Activated T-helper 1 cell treated with anti-CD3 and anti-CD28 coated beads, Interleukin-12 subunit alpha, Interleukin-12 subunit beta, Interleukin-2, Interleukin-4 antibody, amounts not matched to agents 30 ng/mL and 10 ng/mL and 1 ng/mL, durations not matched to agents 14 hours and 24 hours and 36 hours (primary cell): Measurements from ENCODE around the gene GRID1. TPM values are rescaled to one million over a fixed set of nuclear protein-coding genes. Genes with fewer than 3 reads are reported as not detected.

ENCODE experiments used
- DNase-seq: peaks from one replicate; pipeline ENCODE4 v3.0.0; 2021; ENCODE audit warnings: low spot score
- H3K27ac Mint-ChIP-seq: one replicate; pipeline ENCODE4 v1.8.0; 2021; ENCODE audit warnings: mild to moderate bottlenecking, mixed read lengths
- H3K27me3 Mint-ChIP-seq: one replicate; pipeline ENCODE4 v1.8.0; 2022; ENCODE audit warnings: mild to moderate bottlenecking, moderate library complexity, mixed read lengths; ENCODE audit not compliant: insufficient read depth
- H3K36me3 Mint-ChIP-seq: one replicate; pipeline ENCODE4 v1.8.0; 2021; ENCODE audit warnings: low read depth, mixed read lengths
- H3K4me1 Mint-ChIP-seq: one replicate; pipeline ENCODE4 v1.8.0; 2021; ENCODE audit warnings: low read depth, mixed read lengths
- H3K4me3 Mint-ChIP-seq: one replicate; pipeline ENCODE4 v1.8.0; 2021; ENCODE audit warnings: mild to moderate bottlenecking, moderate library complexity, mixed read lengths
- H3K9me3 Mint-ChIP-seq: one replicate; pipeline ENCODE4 v1.8.0; 2021; ENCODE audit warnings: mixed read lengths
- intact Hi-C: fragments of 100-400 bp; cut with micrococcal nuclease; formaldehyde crosslinking; loops from one replicate; pipeline ENCODE4 v1.15.1; 2024
- total RNA-seq: library from RNA; stranded (reverse); gene quantifications from 2 replicates; pipeline ENCODE4 v1.2.3, GENCODE V29; 2022

Gene GRID1
- total RNA-seq, 1 donor from 2014 or later = not detected

GRCh38 chr10:86260564-86260963 is 106.0 kb downstream of the GRID1 start:
- intact Hi-C loops = no loop called here
- no peaks in the 10 kb centered on the region for H3K9me3 Mint-ChIP-seq
- peaks cover 8% of the 10 kb centered on the region for H3K27me3 Mint-ChIP-seq
- no peak for DNase-seq
- H3K4me1 Mint-ChIP-seq = no peaks in the 10 kb centered on the region
- no peak overlapping the region for H3K4me3 Mint-ChIP-seq
- H3K27ac Mint-ChIP-seq = no peak overlapping the region
- no peaks in the 10 kb centered on the region for H3K36me3 Mint-ChIP-seq

- Mint-ChIP-seq H3K27me3 (peaks cover 8% of the 10 kb centered on the region), H3K27ac (no peak overlapping the region), H3K9me3 (no peaks in the 10 kb centered on the region), H3K36me3 (no peaks in the 10 kb centered on the region), H3K4me1 (no peaks in the 10 kb centered on the region), H3K4me3 (no peak overlapping the region)
- DNase-seq = no peak
- intact Hi-C loops = no loop called here
Observed at GRCh38 chr10:86259901-86260562, 106.6 kb downstream of the GRID1 start.

- Mint-ChIP-seq H3K36me3 (no peaks in the 10 kb centered on the region), H3K27me3 (peaks cover 8% of the 10 kb centered on the region), H3K27ac (no peak overlapping the region), H3K4me1 (no peaks in the 10 kb centered on the region), H3K4me3 (no peak overlapping the region), H3K9me3 (no peaks in the 10 kb centered on the region)
- intact Hi-C loops = no loop called here
- no peak for DNase-seq
Observed at GRCh38 chr10:86258941-86259340, 107.7 kb downstream of the GRID1 start.

GRCh38 chr10:86258499-86258898 is 108.1 kb downstream of the GRID1 start:
- no peak for DNase-seq
- no peak overlapping the region for H3K27ac Mint-ChIP-seq
- intact Hi-C loops = no loop called here
- H3K4me3 Mint-ChIP-seq = no peak overlapping the region
- peaks cover 8% of the 10 kb centered on the region for H3K27me3 Mint-ChIP-seq
- H3K9me3 Mint-ChIP-seq = no peaks in the 10 kb centered on the region
- H3K36me3 Mint-ChIP-seq = no peaks in the 10 kb centered on the region
- no peaks in the 10 kb centered on the region for H3K4me1 Mint-ChIP-seq

GRCh38 chr10:86257683-86258082 is 108.9 kb downstream of the GRID1 start:
- no peaks in the 10 kb centered on the region for H3K9me3 Mint-ChIP-seq
- H3K4me1 Mint-ChIP-seq = no peaks in the 10 kb centered on the region
- no peaks in the 10 kb centered on the region for H3K36me3 Mint-ChIP-seq
- H3K4me3 Mint-ChIP-seq = no peak overlapping the region
- H3K27me3 Mint-ChIP-seq = peaks cover 5% of the 10 kb centered on the region
- no peak overlapping the region for H3K27ac Mint-ChIP-seq
- intact Hi-C loops = no loop called here
- no peak for DNase-seq

GRCh38 chr10:86256690-86257315 is 109.8 kb downstream of the GRID1 start:
- DNase-seq = no peak

GRCh38 chr10:86255405-86256251 is 111.0 kb downstream of the GRID1 start:
- Mint-ChIP-seq H3K4me3 (no peak overlapping the region), H3K36me3 (no peaks in the 10 kb centered on the region), H3K27ac (no peak overlapping the region), H3K4me1 (no peaks in the 10 kb centered on the region), H3K27me3 (no peaks in the 10 kb centered on the region), H3K9me3 (no peaks in the 10 kb centered on the region)
- DNase-seq = no peak
- intact Hi-C loops = no loop called here

More at GRCh38 chr10:86256690-86257315, 109.8 kb downstream of the GRID1 start:
- intact Hi-C loops = no loop called here
- Mint-ChIP-seq H3K9me3 (no peaks in the 10 kb centered on the region), H3K4me1 (no peaks in the 10 kb centered on the region), H3K27me3 (peaks cover 5% of the 10 kb centered on the region), H3K4me3 (no peak overlapping the region), H3K27ac (no peak overlapping the region), H3K36me3 (no peaks in the 10 kb centered on the region)

GRCh38 chr10:86254526-86255174 is 111.9 kb downstream of the GRID1 start:
- H3K27me3 Mint-ChIP-seq = no peaks in the 10 kb centered on the region
- no peak overlapping the region for H3K27ac Mint-ChIP-seq
- no peaks in the 10 kb centered on the region for H3K4me1 Mint-ChIP-seq
- intact Hi-C loops = no loop called here
- no peak for DNase-seq
- no peaks in the 10 kb centered on the region for H3K36me3 Mint-ChIP-seq
- H3K9me3 Mint-ChIP-seq = peaks cover 6% of the 10 kb centered on the region
- H3K4me3 Mint-ChIP-seq = no peak overlapping the region

- intact Hi-C loops = no loop called here
- Mint-ChIP-seq H3K36me3 (no peaks in the 10 kb centered on the region), H3K4me1 (no peaks in the 10 kb centered on the region), H3K4me3 (no peak overlapping the region), H3K27ac (no peak overlapping the region), H3K27me3 (no peaks in the 10 kb centered on the region), H3K9me3 (peaks cover 7% of the 10 kb centered on the region)
- DNase-seq = no peak
Observed at GRCh38 chr10:86254081-86254480, 112.5 kb downstream of the GRID1 start.

- no peaks in the 10 kb centered on the region for H3K36me3 Mint-ChIP-seq
- intact Hi-C loops = no loop called here
- no peak overlapping the region for H3K27ac Mint-ChIP-seq
- H3K27me3 Mint-ChIP-seq = no peaks in the 10 kb centered on the region
- no peak for DNase-seq
- no peak overlapping the region for H3K4me3 Mint-ChIP-seq
- H3K4me1 Mint-ChIP-seq = no peaks in the 10 kb centered on the region
- H3K9me3 Mint-ChIP-seq = peaks cover 7% of the 10 kb centered on the region
Observed at GRCh38 chr10:86253091-86254072, 113.2 kb downstream of the GRID1 start.

GRCh38 chr10:86252556-86252955 is 114.0 kb downstream of the GRID1 start:
- Mint-ChIP-seq H3K27me3 (peaks cover 3% of the 10 kb centered on the region), H3K4me1 (no peaks in the 10 kb centered on the region), H3K27ac (no peak overlapping the region), H3K36me3 (no peaks in the 10 kb centered on the region), H3K4me3 (no peak overlapping the region), H3K9me3 (peaks cover 7% of the 10 kb centered on the region)
- intact Hi-C loops = no loop called here
- no peak for DNase-seq

GRCh38 chr10:86252079-86252478 is 114.5 kb downstream of the GRID1 start:
- Mint-ChIP-seq H3K4me1 (no peaks in the 10 kb centered on the region), H3K4me3 (no peak overlapping the region), H3K36me3 (no peaks in the 10 kb centered on the region), H3K9me3 (peaks cover 7% of the 10 kb centered on the region), H3K27ac (no peak overlapping the region), H3K27me3 (peaks cover 3% of the 10 kb centered on the region)
- DNase-seq = no peak
- intact Hi-C loops = no loop called here
